ENCODE data around the gene ALDOB. TPM values are rescaled to one million over a fixed set of nuclear protein-coding genes. Genes with fewer than 3 reads are reported as not detected.
"Not testable (repeated sequence)": the region's sequence is repeated elsewhere in the genome, so short reads cannot be mapped to it uniquely, and the experiment has no call there.

ALDOB gene
- total RNA-seq, 1 donor from 2014 or later = 0.56 TPM

DNA sequence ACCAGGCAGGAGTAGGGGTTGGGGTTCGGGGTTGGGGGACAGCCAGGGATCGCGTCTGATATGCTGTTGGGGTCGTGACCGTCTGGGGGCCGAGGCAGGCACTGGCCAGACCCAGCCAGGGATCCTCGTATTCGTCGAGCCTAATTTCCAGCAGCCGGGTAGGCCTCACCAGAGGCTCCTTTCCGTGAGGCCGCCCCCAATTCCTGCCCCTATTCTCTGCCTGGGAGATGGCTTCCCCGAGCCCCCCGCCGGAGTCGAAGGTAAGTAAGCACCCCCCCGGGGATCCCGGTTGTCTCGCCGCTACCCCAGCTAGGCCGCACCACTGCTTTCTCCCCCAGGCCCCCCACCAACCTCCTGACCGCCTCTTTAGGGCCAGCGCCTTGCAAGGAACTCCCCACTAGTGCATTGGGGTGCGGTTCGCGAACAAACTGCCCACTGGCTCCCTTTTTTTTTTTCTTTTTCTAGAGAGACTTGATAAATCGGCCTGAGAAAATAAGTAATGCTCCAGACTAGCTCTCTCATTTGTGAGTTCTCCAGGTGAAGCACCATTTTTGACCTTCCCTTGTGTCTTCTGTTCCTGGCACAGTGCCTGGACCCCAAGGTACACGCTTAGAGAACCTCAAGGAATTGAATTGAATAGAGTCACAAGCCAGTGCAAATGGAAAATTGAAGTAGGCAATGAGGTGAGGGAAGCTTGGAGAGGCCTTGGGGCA lies 36.5 kb downstream of the ALDOB start:
- DNase-seq (no peak), ATAC-seq (ENCODE audit: poor library complexity) (peak; percentile 20)
- intact Hi-C loops (cut with DNase I) = loop anchor here (5.0 kb wide), 2 partner anchors 38 to 133 kb away; partner anchors contain the start of genes ALDOB and RNF20

DNA sequence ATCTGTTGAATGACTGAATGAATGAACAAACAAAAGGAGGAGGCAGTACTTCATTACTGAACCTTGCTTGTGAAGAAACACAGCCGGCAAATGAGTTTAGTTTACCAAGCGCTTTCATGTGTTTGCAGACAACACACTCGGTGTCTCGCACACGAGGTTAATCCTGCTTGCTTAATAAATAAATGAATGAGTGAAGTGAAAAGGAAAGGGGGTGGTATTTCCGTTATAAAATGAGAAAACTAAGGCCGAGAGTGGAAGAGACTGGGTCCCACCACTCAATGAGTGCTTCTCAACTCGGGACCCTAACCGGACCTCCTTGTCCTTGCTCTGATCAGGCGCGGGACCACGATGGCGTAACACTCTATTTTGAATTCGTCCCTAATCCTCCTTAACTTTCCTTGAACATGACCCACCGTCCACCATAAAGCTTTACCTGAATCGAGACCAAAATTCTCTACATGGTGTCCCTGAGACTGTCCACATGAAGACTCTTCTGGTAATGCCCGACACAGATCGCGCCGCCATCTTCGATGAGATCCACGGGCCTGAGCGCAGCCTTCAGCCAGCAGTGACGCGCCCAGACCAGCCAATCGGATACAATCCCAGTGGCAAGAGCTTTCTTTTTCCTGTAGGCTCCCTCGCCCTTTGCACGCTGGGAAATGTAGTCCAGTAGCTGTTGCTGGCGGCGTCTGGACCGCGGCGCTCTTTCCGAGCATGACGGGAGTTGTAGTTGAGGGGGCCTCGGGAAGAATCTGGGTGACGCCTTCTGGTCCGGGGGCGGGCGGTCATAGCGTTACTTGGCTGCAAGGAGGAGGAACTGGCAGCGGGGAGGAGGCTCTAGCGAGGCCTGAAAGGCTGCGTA lies 37.3 kb downstream of the ALDOB start, which contains the start of the genes MRPL50 and ZNF189:
Gene MRPL50, minus strand, starts transcription at position 551 of the 862 bp plus-strand sequence. Its CDS starts 26 bp downstream, at position 525.
Gene ZNF189, plus strand, starts transcription at position 784 of the 862 bp plus-strand sequence. CDS start 306 bp downstream, outside the sequence.
- ATAC-seq (ENCODE audit: poor library complexity) (peak; percentile 98), DNase-seq (peak; percentile 98)
- intact Hi-C loops (cut with DNase I) = loop anchor here (5.0 kb wide), 2 partner anchors 39 to 134 kb away; partner anchors contain the start of genes ALDOB and RNF20

DNA sequence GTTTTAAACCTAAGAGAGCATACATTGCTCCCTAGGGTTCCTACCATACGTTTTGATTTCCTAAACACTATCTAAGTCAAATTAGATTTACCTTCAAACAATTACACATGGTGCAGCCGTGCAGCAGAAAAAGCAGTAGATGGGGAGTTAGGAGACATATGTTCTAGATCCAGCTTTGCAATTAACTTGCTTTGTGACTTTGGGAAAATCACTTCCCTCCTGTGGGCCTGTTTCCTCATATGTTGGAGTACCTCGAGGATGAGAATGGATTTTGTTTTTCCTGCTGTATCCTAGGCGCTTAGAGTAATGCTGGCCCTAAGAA lies 37.9 kb downstream of the ALDOB start:
- ATAC-seq (ENCODE audit: poor library complexity) (no peak), DNase-seq (no peak)
- intact Hi-C loops (cut with DNase I) = loop anchor here (5.0 kb wide), 2 partner anchors 40 to 135 kb away; partner anchors contain the start of genes ALDOB and RNF20

DNA sequence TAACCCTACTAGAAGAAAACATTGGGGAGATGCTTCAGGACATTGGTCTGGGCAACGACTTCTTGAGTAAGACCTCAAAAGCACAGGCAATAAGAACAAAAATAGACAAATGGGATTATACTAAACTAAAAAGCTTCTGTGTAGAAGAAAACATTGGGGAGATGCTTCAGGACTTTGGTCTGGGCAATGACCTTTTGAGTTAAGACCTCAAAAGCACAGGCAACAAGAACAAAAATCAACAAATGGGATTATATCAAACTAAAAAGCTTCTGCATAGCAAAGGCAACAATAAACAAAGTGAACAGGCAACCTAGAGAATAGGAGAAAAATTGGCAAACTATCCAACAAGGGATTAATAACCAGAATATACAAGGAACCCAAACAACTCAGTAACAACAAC lies 40.9 kb downstream of the ALDOB start:
- no peak for ATAC-seq (ENCODE audit: poor library complexity)

DNA sequence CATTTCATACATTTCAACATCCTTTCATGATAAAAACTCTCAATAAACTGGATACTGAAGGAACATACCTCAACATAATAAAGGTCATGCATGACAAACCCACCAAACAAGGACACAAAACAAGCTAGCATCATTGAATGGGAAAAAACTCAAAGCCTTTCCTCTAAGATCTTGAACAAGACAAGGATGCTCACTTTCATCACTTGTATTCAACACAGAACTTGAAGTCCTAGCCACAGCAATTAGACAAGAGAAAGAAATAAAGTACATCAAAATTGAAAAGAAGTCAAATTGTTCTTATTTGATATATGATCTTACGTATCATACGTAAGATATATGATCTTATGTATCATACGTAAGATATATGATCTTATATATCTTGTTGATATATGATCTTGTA lies 42.4 kb downstream of the ALDOB start:
- DNase-seq (no peak), ATAC-seq (ENCODE audit: poor library complexity) (no peak)
- intact Hi-C loops (cut with DNase I) = no loop called here

More for the DNA sequence above, 40.9 kb downstream of the ALDOB start:
- intact Hi-C loops (cut with DNase I) = loop anchor here (5.0 kb wide), 2 partner anchors 43 to 138 kb away; partner anchors contain the start of genes ALDOB and RNF20
- no peak for DNase-seq

DNA sequence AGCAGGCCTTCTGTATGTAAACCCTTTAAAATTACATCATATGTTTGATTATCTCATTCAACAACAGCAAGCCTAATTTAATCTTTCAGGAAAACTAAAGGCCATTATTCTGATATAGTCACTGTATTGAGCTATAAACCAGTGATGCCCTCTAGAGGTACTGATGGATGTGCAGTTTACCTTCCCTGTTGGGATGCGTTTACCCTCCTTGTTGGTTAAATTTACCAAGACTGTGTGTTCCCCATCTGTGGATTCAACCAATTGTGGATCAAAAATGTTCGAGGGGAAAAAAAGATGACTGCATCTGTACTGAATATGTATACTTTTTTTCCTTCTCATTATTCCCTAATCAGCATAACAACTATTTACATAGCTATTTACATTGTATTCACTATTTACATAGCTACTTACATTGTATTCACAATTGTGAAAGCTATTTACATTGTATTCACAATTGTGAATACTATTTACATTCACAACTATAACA lies 47.0 kb downstream of the ALDOB start:
- intact Hi-C loops (cut with DNase I) = no loop called here
- ATAC-seq (ENCODE audit: poor library complexity) (no peak), DNase-seq (no peak)

DNA sequence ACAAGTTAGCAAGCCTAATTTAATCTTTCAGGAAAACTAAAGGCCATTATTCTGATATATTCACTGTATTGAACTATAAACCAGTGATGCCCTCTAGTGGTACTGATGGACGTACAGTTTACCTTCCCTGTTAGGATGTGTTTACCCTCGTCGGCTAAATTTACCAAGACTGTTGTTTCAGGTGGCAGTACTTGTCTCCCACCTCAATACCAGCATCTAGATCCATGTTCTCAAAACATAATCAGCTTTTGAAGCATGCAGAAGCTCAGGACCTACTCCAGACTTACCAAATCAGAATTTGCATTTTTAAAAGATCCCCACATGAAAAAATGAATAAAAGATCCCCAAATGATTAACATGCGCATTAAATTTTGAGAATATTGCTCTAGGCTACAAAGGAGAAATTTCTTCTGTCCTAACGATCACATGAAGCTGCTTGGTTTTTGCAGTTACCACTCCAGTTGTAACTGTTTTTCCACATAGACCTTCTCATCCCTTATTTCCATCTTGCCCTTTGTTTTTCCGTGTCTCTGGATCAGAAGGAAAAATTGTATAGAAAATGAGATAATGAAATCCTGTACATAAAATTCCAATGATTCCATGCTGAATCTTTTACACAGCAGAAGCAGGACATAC lies 47.6 kb downstream of the ALDOB start:
- DNase-seq (no peak), ATAC-seq (ENCODE audit: poor library complexity) (peak; percentile 74)
- intact Hi-C loops (cut with DNase I) = no loop called here

DNA sequence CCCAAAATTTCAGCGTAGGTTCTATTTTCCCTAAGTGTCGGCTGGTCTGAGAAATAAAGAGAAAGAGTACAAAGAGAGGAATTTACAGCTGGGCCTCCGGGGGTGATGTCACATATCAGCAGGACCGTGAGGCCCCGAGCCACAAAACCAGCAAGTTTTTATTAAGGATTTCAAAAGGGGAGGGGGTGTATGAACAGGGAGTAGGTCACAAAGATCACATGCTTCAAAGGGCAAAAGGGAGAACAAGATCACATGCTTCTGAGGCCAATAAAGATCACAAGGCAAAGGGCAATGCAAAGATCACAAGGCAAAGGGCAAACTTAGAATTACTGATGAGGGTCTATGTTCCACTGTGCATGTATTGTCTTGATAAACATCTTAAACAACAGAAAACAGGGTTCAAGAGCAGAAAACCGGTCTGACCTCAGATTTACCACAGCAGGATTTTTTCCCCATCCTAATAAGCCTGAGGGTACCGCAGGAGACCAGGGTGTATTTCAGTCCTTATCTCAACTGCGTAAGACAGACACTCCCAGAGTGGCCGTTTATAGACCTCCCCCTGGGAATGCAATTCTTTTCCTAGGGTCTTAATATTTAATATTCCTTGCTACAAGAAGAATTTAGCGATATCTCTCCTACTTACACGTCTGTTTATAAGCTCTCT lies 50.6 kb downstream of the ALDOB start, which contains the start of gene BAAT:
Gene BAAT, minus strand, starts transcription at position 134 of the 664 bp plus-strand sequence. CDS start 13,602 bp downstream, outside the sequence.
- DNase-seq; intact Hi-C loops (cut with DNase I); ATAC-seq (ENCODE audit: poor library complexity): not testable (repeated sequence)

DNA sequence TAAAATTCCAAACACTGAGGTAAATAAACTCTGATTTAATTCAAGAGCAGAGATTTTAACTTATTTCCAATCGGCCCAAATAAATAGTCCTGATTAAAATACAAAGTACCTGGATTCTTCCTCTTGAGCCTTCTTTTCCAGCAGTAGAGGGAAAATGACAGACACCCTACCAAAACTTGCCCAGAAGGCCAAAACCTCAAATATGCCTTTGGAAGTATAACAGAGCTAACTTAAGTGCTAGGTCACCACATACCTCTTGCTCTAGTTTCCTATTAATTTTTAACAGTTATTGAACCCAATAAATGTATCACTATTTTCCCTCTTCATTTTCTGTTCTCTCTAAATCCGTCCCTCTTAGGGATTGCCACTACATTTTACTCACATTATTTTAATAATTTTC lies 52.2 kb downstream of the ALDOB start:
- no peak for DNase-seq
- no peak for ATAC-seq (ENCODE audit: poor library complexity)
- intact Hi-C loops (cut with DNase I) = no loop called here

DNA sequence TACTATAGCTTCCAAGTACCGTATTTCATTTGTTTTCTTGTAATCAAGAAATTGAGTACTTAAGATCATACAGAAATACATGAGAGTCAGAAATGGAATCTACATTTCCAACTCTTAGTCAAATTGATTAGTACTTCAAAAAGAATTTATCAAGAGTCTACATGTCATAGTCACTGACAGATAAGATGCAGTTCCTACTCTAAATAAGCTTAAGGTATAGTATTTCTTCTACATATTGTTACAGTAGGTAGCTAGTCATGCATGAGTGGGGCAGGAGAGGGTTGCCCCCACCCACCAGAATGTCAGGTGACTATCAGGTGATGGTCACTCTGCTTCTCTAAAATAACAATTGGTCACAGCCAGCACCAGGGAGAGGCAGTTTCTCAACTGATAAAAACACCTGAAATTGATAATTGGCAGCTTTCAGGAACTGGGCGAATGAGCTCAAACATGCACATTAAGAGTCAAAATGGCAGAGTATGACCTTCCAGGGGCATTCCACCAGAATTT lies 53.7 kb downstream of the ALDOB start:
- intact Hi-C loops (cut with DNase I) = no loop called here
- DNase-seq (no peak), ATAC-seq (ENCODE audit: poor library complexity) (no peak)

DNA sequence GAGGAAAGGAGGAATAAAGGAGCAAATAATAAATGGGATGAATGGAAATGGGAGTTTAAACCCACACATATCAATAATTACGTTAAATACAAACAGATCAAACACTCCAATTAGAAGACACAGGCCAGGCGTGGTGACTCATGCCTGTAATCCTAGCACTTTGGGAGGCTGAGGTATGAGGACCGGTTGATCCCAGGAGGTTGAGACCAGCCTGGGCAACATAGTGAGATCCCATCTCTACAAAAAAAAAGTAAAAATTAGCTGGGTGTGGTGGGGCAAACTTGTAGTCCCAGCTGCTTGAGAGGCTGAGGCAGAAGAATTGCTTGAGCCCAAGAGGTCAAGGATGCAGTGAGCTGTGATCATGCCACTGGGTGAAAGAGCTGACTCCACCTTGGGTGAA lies 54.5 kb downstream of the ALDOB start:
- intact Hi-C loops (cut with DNase I) = no loop called here
- ATAC-seq (ENCODE audit: poor library complexity) (no peak), DNase-seq (no peak)

DNA sequence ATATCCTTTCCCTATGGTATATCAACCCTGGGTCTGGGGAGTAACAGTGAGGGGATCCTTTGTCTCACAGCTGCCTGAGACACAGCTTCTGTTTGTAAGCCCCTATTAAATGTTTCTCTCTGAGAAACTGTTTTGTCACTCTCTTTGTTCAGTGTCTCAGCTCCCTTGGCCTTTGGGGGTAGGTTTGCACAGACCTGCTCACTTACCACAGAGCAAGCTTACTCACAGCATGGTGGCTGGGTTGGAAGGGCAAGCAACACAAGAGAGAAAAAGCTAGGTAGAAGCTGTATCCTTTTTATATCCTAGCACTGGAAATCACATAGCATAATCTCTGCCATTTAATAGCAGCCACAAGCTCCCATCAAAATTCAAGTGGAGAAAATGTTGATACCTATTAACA lies 55.3 kb downstream of the ALDOB start:
- no peak for DNase-seq
- ATAC-seq (ENCODE audit: poor library complexity) = no peak
- intact Hi-C loops (cut with DNase I) = no loop called here

DNA sequence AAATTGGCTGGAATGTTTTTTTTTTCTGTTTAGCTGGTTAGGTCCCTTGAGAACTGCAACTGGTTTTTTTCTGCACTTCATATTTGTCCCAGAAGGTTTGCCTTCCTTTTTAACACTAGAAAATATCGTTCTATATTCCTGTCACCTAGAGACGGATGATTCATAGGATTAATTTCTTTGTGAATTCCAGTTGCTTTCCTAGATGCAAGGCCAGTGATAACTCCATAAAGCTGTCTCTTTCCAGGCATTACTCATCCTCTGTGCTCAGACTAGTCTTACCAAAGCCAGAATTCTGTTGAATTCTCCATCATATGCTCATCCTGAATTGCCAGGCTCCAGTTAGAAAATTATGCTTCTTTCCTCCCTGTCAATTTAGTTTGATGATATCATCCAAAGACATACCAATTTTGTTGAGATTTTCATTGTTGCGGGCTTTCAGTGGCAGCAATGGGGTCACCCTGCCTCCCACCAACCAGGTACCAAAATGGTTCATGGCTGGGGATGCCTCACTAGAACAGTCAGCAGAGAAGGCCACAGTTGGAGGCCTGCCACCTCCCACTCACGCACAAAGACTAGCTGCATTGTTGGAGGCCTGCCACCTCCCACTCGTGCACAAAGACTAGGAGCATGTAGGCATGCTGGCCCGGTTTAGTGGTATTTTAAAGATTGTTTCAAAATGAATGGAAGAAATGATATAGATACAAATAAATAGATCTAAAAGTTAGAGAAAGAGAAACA lies 59.3 kb downstream of the ALDOB start:
- DNase-seq = no peak
- no peak for ATAC-seq (ENCODE audit: poor library complexity)
- intact Hi-C loops (cut with DNase I) = no loop called here

DNA sequence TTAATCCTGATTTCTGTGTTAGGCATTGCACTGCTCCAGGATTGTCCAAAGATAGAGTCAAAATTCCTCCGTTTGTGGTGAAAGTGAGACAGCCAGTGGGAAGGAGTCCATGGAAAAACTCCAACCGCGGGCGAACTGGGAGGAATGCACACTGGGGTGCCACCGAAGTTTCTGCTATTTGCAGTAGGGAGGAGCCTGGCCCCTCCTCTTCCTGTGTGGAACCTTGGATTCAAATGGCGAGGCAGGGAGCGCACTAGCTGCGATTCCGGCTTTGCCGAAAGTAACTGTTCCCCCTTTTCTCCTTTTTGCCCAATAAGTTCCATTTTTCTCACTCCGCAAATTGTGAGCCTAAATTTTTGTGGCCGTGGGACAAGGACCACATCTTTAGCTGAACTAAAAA lies 60.0 kb downstream of the ALDOB start:
- intact Hi-C loops (cut with DNase I) = no loop called here
- DNase-seq (no peak), ATAC-seq (ENCODE audit: poor library complexity) (no peak)

DNA sequence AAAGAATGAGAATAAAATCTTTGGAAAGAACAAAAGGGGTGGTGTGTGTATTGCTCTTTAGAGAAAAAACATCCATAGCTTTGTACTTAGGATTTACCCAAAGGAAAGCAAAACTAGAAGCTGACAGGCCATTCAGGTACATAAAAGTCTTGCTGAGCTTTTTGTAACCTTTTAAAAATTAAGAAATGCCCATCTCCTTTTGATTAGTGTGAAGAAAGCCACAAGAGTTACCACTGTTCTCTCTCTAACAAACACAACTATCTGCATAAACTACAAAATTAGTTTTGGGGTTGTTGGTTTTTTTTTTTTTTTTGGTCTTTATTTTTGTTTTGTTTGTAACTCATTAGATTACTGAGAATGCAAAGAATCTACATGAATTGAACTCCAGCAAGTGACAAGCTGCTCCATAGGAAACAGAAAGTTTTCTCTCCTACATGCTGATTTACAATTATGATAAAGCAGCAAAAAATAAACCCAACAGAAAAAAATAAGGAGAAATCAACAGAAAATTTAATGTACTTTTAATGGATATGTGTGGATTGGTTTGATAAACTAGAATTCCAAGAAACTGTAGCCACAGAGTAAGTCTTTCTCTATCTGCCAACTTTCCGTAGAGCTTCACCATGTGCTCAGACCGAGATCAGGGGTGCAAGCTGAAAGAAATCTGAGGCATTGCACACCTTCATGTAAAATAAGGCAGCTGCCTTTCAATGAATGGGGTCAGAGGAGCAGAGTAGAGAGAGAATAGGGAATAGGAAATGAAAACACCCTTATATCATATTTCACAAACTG lies 63.1 kb downstream of the ALDOB start:
- intact Hi-C loops (cut with DNase I) = no loop called here
- DNase-seq (no peak), ATAC-seq (ENCODE audit: poor library complexity) (no peak)

DNA sequence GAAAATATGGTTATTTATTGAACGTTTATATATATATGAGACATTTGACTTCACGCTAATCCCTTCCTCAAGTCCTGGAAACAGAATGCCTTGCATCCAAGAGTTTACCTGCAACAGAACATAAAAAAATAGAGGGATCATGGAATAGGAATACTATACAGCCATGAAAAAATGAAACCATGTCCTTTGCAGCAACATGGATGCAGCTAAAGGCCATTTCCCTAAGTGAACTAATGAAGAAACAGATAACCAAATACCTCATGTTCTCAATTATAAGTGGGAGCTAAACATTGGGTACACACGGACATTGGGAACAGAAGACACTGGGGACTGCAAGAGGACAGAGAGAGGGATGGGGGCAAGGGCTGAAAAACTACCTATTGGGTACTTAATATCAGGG lies 63.8 kb downstream of the ALDOB start:
- ATAC-seq (ENCODE audit: poor library complexity) = no peak
- intact Hi-C loops (cut with DNase I) = no loop called here
- no peak for DNase-seq
